HG03139 (cell line): ENCODE measurements around the gene UMODL1.

Source experiments
- ATAC-seq: cut with Tn5 transposase; IDR thresholded peaks from one replicate; pipeline ENCODE4 v1.9.1; 2021; ENCODE audit not compliant: unreplicated experiment

Gene UMODL1, protein sequence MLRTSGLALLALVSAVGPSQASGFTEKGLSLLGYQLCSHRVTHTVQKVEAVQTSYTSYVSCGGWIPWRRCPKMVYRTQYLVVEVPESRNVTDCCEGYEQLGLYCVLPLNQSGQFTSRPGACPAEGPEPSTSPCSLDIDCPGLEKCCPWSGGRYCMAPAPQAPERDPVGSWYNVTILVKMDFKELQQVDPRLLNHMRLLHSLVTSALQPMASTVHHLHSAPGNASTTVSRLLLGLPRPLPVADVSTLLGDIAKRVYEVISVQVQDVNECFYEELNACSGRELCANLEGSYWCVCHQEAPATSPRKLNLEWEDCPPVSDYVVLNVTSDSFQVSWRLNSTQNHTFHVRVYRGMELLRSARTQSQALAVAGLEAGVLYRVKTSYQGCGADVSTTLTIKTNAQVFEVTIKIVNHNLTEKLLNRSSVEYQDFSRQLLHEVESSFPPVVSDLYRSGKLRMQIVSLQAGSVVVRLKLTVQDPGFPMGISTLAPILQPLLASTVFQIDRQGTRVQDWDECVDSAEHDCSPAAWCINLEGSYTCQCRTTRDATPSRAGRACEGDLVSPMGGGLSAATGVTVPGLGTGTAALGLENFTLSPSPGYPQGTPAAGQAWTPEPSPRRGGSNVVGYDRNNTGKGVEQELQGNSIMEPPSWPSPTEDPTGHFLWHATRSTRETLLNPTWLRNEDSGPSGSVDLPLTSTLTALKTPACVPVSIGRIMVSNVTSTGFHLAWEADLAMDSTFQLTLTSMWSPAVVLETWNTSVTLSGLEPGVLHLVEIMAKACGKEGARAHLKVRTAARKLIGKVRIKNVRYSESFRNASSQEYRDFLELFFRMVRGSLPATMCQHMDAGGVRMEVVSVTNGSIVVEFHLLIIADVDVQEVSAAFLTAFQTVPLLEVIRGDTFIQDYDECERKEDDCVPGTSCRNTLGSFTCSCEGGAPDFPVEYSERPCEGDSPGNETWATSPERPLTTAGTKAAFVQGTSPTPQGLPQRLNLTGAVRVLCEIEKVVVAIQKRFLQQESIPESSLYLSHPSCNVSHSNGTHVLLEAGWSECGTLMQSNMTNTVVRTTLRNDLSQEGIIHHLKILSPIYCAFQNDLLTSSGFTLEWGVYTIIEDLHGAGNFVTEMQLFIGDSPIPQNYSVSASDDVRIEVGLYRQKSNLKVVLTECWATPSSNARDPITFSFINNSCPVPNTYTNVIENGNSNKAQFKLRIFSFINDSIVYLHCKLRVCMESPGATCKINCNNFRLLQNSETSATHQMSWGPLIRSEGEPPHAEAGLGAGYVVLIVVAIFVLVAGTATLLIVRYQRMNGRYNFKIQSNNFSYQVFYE

DNA sequence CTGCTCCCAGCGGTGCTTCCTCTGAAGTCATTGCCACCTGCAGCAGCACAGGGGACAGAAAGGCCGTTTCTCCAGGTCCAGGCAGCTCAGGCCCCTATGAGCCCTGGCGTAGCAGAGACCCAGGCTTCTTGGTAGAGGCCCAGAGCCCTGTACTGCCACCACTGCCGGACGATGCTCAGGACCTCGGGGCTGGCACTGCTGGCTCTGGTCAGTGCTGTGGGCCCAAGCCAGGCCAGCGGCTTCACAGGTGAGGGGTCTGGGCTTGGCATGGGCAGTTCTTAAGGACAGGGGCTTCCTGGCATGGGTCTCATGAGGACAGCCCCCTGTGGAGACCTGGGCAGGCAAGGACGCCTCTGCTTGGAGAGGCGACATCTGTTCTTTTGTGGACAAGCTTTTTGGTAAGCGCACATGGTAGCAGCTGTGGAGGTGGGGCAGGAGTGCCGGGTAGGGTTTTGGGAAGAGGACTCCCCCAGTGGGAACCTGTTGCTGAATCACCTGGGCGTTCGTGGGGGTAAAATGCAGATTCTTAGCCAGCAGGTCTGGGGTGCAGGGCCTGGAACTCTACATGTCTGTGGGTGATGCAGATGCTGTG is at the start of gene UMODL1:
TSS of gene UMODL1 (plus strand) at position 172 of the 592 bp plus-strand sequence. CDS start at position 172, 0 bp downstream.
- no peak for ATAC-seq

DNA sequence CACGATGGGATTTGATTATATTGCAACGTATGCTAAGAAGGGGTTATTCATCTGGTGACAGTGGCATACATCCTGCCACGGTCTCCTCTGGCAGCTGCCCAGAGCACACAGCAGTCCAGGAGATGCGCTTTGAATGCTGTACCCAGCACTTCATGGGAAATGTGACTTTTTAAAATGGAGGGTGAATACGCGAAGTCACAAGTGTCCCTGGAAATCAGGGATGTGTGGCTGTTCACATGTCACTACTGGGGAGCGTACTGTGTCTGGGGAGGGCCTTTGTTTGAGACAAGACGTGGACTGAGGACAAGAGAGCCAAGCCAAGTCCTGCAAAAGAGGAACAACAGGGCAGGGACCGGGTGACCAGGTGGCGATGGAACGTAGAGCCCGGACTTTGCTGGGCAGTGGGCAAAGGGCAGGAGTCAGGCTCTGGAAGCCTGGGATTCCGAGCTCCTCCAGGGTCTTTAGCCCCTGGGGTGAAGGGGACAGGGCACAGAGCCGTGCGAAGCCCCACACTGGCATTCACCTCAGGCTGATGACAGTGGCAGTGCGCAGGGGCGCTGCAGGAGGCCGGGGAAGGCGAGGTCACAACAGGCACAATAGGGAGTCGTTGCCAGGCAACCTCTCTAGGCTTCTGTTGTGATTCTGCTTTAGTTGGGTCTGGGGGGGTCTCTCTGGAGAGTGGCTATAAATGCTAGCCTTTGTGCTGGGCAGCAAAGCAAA is 49.6 kb upstream of the UMODL1 start:
- ATAC-seq, result no peak

DNA sequence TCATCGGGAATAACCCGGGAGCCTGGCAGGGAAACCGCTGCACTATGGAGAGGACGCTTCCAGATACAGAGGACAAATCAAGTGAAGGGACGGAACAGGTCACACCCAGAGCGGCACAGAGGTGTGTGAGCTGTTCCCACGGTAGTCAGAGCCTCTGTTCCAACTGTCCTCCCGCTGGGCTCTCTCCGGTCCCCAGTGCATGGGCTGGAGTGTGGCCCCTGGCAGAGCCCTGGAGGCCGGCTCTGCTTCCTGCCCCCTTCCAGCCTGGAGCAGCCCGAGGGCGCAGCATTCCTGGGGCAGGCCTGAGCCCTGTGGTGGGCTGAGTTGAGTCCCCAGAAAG is 49.1 kb upstream of the UMODL1 start:
- ATAC-seq, result no peak

DNA sequence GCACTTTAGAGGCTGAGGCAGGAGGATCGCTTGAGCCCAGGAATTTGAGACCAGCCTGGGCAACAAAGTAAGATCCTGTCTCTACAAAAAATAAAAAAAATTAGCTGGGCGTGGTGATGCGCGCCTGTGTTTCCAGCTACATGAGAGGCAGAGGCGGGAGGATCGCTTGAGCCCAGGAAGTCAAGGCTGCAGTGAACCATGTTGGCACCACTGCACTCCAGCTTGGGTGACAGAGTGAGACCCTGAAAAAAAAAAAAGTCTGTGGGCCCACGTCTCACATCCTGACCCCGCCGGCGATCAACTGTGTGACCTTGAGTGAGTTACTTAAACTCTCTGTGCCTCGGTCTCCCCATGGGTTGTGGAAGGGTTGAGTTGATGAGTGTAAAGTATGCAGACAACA is 48.2 kb upstream of the UMODL1 start:
- ATAC-seq, result no peak

DNA sequence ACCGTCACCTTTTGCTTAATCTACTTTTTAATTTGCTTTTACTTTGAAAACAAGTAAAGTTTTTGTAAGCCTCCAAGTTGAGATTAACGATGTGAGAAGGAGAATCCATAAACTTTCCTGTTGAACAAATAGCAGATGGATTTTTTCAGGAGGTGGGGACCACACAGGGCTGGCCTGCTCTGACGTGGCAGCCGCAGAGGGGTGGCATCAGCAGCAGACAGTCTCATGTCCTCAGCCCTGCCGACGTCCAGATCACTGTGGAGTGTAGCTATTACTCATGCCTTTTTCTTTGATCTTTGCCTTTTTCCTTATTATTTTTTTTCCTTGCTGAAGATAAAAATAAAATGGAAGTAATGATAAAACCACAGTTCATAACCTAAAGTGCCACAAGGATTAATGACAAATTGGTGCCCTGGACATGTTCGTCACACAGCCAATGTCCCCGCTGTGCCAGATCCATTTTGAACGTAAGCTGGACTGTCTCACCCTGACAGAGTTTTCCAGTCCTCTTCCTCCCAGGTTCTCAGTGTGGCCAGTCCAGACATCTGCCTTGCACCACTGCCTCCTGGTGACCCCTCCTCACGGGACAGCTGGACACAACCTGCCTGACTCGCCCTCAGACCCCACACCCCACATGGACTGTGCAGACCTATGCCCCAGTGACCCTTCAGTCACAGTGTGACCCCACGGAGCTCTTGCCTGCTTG is 45.6 kb upstream of the UMODL1 start:
- ATAC-seq, result no peak

DNA sequence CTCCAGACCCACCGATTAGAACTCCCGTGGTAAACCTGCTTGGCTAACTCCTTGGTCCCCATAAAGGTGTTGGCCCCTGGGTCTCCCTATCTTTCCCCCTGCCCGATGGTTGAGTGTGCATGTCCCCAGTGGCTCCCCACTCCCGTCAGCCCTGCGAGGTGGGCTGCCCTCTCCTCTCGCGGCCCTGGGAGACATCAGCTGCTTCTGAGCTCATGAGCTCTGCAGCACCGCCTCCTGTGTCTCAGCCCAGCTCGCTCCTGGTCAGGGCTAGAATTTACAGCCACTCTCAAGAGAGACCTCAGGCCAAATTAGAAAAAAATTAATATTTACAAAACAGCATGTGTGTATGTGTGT is 45.1 kb upstream of the UMODL1 start:
- ATAC-seq, result no peak

DNA sequence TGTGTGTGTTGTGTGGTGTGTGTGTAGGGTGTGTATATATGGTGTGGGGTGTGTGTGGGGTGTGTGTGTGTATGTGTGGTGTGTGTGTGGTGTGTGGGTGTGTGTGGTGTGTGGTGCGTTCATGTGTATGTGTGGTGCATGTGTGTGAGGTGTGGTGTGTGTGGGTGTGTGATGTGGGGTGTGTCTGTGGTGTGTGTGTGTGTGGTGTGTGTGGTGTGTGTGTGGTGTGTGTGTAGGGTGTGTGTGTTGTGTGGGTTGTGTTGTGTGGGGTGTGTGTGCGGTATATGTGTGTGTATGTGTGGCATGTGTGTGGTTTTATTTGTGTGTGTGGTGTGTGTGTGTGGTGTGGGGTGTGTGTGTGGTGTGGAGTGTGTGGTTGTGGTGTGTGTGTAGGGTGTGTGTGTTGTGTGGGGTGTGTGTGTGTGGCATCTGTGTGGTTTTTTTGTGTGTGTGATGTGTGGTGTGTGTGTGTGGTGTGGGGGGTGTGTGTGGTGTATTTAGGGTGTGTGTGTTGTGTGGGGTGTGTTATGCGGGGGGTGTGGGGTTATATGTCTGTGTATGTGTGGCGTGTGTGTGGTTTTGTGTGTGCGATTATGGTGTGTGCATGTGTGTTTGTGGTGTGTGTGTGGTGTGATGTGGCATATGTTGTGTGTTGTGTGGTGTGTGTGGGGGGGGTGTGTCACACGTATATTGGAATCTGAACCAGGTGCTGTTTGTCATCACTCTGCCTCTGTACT is 43.9 kb upstream of the UMODL1 start:
- ATAC-seq, result no peak

DNA sequence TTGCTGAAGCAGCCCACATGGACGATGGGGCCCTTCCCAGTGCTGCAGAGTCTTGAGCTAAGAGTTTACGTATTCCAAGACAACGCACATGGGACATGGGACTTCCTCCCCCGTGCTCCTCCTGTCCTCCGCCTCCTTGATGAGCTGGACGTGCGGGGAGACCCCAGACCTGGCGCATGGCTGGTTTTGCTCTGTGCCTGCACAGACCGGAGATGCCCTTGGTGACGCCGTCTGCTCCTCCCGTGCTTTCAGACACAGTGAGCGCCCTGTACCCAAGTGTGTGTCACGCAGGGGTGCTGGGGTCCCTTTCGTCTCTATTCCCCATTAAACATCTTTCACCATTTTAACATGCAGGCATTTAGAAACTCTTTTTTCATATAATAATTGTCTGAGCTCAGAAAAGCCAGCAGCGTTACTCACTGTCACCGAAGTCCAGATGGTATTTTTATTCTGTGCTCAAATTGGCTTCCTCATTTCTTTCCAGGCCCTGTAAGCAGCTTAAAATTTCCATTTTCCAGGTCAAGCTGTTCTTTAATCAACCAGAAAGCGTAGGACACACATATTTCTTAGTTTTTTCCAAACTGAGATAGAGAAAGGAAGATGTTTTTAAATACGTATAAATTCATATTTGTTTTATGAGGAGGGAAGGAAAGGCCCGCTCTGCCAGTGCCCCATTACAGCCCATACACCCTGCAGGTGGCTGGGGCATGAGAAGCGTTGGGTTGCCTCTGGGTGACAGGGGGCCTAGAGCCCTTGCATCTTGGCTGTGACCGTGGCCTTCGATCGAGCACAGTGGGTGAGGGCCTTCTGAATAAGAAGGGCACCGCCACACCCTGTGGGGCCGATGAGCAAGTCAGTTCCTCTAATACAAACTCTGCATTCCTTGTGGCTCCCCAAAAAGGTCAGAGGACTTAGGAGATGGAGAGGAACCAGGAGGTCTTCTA is 43.0 kb upstream of the UMODL1 start:
- ATAC-seq, result no peak

DNA sequence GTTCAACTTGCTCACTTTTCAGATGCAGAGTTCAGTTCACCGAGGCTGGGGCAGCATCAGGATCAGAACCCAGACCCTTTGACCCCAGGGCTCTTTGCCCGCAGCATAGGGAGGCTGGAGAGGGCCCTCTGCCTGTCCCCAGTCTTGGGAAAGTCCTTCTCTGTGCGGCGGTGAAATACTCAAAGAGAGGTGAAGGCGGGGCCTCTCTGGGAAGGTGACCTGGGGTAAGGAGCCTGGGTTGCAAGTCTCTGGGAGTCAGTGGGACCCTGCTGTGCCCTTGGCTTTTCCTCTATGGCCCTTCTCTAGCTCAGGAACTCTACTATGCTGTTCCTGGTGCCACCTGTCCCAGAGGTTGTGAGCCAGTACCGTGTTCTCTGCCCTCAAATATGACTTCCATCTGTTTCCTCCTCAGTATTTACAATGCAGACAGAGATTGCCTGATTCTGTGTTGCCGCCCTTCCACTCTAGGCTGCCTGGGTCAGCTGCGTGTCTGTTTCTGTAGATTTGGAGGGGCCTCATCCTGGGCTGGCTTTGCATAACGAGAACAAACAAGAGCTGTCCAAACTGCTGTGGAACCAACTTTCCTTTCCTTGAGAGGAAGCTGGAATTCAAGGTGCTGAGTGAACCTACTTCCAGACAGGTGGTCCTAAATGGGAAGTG is 42.2 kb upstream of the UMODL1 start:
- no peak for ATAC-seq

DNA sequence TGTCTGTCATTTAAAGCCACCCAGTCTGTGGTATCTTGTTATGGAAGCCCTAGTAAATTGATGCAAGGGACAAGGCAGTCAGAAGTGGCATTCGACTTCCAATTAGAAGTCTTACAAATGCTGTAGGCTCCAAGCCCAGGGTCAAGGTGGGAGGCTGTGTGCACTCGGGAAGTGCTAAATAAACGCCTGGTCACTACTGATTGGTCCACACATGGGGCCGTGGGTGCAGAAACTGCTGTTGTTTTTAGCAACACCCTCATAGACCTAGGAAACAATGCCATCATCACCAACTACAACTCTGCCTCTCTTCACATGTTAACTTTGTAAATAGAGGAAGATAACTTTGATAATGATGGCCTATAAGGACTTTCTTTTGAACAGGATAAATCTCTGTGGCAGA is 40.8 kb upstream of the UMODL1 start:
- ATAC-seq, result no peak

DNA sequence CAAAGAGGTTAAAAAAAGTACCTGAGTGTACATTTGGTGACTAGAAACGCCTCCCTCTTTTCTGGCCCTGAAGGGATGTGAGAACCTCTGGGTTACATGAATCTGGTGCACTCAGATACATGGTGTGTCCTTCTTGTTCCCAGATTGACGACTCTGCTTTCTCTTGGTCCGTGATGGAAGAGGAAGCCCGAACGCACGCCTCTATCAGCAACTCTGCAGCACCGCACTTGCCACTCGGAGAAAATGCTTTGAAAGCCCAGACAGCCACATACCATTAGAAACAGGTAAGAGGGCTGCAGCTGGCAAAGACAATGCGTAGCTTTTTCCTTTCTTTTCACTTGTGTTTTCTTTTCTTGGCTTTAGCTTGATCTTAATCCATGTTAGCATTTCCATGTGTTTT is 39.9 kb upstream of the UMODL1 start:
- no peak for ATAC-seq

DNA sequence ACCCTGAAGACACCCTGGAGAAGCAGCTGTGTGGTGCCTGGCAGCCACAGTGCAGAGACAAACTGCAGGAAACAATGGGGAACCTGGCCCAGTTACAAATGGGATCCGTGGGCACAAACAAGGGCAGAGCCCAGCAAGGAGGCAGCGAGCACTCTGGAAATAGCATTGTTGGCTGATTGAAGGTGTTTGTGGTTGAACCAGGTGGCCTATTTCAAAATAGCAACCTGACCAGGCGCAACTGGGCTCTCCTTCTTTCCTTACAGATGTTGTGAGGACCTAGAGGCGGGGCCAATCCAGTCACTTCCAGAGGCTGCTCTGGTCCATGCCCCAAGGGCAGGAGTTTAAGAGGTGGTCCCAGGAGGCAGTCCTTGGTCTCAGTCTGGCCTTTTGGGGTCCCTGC is 39.3 kb upstream of the UMODL1 start:
- no peak for ATAC-seq

DNA sequence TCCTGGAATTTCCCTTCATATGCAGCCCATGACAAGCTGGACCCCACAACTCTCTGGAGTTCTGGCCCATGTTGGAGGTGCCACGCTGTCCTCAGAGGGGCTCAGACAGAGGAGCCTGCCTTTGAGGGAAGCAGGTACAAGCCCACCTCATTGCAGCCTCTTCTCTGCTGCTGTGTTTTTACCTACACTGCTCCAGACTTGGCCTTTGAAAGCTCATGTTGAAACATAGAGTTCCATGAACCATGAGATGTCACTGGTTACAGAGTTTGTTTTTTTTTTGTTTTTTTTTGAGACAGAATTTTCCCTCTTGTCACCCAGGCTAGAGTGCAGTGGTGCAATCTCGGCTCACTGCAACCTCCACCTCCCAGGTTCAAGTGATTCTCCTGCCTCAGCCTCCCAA is 38.9 kb upstream of the UMODL1 start:
- ATAC-seq, result no peak

DNA sequence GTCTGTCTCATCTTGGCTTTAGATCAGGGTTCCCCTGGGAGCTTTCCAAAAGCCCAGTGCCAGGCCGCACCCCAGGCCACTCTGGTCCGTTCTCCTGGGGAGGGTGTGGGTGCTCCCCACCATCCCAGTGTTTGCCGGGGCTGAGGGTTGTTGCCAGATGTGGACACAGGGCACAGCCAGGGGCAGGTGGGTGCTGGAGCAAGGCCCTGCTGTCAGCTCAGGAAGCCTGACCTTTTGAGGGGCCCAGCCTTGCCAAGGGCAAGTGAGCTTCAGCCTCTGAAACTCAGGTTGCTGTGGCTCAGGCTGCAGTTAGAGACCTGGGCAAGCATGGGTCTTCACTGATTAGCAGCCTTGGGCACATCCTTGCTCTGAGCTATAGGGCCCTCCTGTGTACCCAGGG is 38.1 kb upstream of the UMODL1 start:
- ATAC-seq, result no peak

DNA sequence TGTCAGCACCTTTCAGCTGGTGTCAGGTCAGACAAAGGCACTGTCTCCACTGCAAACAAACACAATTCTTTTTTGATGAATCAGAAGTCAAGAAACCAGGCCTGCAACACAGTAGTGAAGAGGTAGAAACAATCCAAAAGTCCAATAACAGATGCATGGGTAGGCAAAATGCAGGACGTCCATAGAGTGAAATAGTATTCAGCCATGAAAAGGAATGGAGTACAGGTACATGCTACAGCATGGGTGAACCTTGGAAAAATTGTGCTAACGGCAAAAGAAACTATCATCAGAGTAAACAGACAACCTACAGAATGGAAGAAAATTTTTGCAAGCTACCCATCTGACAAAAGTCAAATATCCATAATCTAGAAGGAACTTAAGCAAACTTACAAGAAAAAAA is 34.8 kb upstream of the UMODL1 start:
- no peak for ATAC-seq

DNA sequence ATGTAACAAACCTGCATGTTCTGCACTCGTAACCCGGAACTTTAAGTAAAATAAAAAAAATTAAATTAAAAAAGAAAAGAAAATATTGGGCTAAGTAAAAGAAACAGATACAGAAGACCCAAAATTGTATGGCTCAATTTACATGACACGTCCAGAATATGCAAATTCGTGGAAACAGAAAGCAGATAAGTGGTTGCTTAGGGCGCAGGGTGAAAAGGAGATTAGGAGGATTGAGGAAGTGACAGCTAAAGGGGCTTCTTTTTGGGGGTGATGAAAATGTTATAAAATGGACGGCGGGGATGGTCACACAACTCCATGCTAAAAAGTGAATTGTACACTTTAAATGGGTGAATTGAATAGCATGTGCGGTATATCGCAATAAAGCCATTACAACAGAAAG is 33.6 kb upstream of the UMODL1 start:
- no peak for ATAC-seq

DNA sequence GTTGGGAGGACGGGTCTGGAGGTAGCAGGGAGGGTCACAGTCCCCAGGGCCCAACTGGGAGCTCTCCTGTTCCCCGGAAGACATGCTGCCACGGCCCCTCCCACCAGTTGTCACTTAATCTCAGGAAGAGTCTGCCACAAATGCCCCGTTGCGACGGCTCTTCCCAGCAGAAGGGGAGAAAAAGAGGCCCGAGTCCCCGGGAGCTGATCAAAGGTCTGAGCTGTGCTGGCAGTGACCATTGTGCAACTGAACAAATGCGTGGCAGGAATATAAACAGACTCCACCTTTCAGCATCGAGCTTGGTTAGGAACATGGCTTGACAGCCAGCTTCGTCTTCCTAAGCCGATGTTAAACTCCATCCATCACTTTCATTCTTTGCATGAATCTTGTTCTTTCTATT is 33.2 kb upstream of the UMODL1 start:
- no peak for ATAC-seq

DNA sequence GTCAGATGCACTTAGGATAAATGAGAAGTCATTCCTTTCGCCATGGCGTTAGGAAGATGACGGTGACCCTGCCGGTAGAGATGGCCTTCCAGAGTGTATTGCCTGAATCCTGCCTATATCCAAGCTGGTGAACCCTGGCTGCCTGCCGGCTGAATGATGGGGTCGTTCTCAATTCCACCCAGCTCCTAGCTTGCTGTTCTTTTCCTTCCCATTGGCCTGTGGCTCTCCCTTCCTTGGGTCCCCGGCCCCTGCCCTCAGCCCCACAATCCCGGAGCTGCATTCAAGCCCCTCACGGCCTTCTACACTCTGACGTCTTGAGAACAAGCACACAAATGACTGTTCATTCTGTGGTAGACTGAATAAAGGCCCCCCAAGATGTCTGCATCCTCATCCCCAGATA is 32.7 kb upstream of the UMODL1 start:
- ATAC-seq, result no peak
